Measurements from ENCODE around the gene CACNA2D3. TPM values are rescaled to one million over a fixed set of nuclear protein-coding genes. Genes with fewer than 3 reads are reported as not detected.
A peak's percentile ranks its signal among the peaks of the same experiment; 100 is the strongest.

The CACNA2D3 gene
- total and polyA plus RNA-seq, 12 donors = 0.51 to 43.5 (median 19.3) TPM

- TF ChIP-seq, protein P1, sequence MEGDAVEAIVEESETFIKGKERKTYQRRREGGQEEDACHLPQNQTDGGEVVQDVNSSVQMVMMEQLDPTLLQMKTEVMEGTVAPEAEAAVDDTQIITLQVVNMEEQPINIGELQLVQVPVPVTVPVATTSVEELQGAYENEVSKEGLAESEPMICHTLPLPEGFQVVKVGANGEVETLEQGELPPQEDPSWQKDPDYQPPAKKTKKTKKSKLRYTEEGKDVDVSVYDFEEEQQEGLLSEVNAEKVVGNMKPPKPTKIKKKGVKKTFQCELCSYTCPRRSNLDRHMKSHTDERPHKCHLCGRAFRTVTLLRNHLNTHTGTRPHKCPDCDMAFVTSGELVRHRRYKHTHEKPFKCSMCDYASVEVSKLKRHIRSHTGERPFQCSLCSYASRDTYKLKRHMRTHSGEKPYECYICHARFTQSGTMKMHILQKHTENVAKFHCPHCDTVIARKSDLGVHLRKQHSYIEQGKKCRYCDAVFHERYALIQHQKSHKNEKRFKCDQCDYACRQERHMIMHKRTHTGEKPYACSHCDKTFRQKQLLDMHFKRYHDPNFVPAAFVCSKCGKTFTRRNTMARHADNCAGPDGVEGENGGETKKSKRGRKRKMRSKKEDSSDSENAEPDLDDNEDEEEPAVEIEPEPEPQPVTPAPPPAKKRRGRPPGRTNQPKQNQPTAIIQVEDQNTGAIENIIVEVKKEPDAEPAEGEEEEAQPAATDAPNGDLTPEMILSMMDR (IDR thresholded peaks at IDR 0.05) = no peak
- no peaks in the 10 kb centered on the region for H3K27me3 ChIP-seq
- no peaks in the 10 kb centered on the region for H3K9me3 ChIP-seq
- peaks cover 0 to 44% (median 15%) of the 10 kb centered on the region in 9 donors for H3K4me1 ChIP-seq
- 93 to 94% methylated on average over 4 of the region's 4 CpGs for WGBS, 2 donors
- intact Hi-C loops (cut with DNase I) = no loop called here
- no peak for ATAC-seq
- H3K4me3 ChIP-seq = no peak overlapping the region
- H3K27ac ChIP-seq = peak overlapping the region in 1 of 10 donors; percentile 61
- H3K36me3 ChIP-seq = no peaks in the 10 kb centered on the region
- no peak for DNase-seq
These were observed 863.5 kb downstream of the CACNA2D3 start for GRCh38 chr3:54985856-54986255.

DNA sequence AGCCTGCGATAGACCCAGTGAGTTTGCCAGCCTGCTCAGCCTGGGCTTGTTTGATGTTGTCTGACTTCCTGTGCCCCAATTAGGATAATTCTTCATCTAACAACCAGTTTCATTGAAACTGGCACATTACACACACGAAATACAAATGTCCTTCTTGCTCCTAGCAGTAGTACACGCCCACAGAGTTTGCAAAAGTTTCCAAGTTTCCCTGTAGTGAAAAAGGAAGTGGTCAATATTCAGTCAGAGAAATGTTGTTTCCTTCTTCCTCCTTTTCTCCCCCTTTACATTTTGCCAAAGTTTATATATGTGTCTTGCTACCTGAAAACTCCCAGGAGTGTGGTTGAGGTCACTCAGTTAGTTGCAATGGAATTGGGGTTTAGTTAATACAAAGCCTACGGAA is 863.9 kb downstream of the CACNA2D3 start:
- Histone ChIP-seq H3K9me3 (no peaks in the 10 kb centered on the region), H3K36me3 (no peaks in the 10 kb centered on the region), H3K27ac (peak overlapping the region in 1 of 10 donors; percentile 61), H3K27me3 (no peaks in the 10 kb centered on the region), H3K4me1 (peaks cover 0 to 44% (median 15%) of the 10 kb centered on the region in 9 donors), H3K4me3 (no peak overlapping the region)
- intact Hi-C loops (cut with DNase I) = no loop called here
- ATAC-seq (no peak), DNase-seq (no peak)
- TF ChIP-seq, protein P1 (IDR thresholded peaks at IDR 0.05) = no peak
- WGBS, 2 donors = 85 to 92% methylated on average over 4 of the region's 4 CpGs

- H3K27me3 ChIP-seq = no peaks in the 10 kb centered on the region
- H3K4me3 ChIP-seq = no peak overlapping the region
- DNase-seq = no peak
- H3K36me3 ChIP-seq = no peaks in the 10 kb centered on the region
- ATAC-seq = no peak
- intact Hi-C loops (cut with DNase I) = no loop called here
- TF ChIP-seq, protein P1 (IDR thresholded peaks at IDR 0.05) = no peak
- 70 to 74% methylated on average over 4 of the region's 4 CpGs for WGBS, 2 donors
- no peak overlapping the region for H3K27ac ChIP-seq
- H3K4me1 ChIP-seq = peaks cover 0 to 44% (median 15%) of the 10 kb centered on the region in 9 donors
- H3K9me3 ChIP-seq = no peaks in the 10 kb centered on the region
These were observed 865.4 kb downstream of the CACNA2D3 start for GRCh38 chr3:54987719-54988118.

- Histone ChIP-seq H3K36me3 (no peaks in the 10 kb centered on the region), H3K9me3 (no peaks in the 10 kb centered on the region), H3K27me3 (no peaks in the 10 kb centered on the region), H3K4me3 (no peak overlapping the region), H3K4me1 (peaks cover 0 to 44% (median 15%) of the 10 kb centered on the region in 9 donors), H3K27ac (peak overlapping the region in 4 of 10 donors; percentile 14 to 74 (median 22))
- intact Hi-C loops (cut with DNase I) = no loop called here
- ATAC-seq (peak in 4 of 8 donors; percentile 41 to 77 (median 56)), DNase-seq (no peak)
- TF ChIP-seq, protein P1 (IDR thresholded peaks at IDR 0.05) = no peak
- 49 to 56% methylated on average over 4 of the region's 4 CpGs for WGBS, 2 donors
These were observed 866.0 kb downstream of the CACNA2D3 start for GRCh38 chr3:54988302-54988837.
